ENCODE data around the gene THBS3.
"Not testable (repeated sequence)": the region's sequence is repeated elsewhere in the genome, so short reads cannot be mapped to it uniquely, and the experiment has no call there.

THBS3 gene

DNA sequence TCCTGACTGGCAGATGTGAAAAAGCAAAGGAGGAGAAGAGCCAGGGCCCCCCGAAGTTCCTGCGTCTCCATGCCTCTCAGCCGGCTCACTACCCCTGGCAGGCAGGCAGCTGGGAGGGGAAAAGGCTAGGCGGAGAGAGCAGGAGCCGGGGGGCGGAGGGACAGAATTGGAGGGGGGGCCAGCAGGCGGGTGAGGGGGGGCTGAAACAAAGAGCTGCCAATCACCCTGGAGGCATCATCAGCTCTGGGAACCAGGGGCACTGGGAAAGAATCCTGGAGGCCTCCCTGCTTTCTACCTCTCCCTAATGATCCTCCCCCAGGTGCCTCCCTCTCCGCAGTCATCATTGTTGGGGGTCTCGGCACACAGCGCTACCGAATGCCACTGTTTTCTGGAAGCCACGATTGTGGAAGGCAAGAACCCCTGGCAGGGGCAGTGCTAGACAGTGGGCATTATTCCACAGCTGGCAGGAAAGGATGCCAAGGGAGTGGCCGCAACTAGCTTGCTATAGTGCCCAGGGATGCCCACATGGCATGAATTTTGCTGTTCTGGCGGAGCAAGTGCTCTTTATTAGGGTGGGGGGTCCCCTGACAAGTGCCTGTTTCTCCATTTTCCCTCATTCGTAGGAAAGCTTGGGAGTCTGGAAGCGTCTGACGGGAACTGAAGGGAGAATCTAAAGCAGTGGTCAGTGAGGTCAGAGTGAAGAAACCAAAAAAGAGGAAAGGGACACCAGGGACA lies at the start of gene THBS3:
THBS3 (minus strand) TSS at position 92 of the 735 bp plus-strand sequence; CDS start at position 71, 21 bp downstream.
- DNase-seq: peak; percentile 93

DNA sequence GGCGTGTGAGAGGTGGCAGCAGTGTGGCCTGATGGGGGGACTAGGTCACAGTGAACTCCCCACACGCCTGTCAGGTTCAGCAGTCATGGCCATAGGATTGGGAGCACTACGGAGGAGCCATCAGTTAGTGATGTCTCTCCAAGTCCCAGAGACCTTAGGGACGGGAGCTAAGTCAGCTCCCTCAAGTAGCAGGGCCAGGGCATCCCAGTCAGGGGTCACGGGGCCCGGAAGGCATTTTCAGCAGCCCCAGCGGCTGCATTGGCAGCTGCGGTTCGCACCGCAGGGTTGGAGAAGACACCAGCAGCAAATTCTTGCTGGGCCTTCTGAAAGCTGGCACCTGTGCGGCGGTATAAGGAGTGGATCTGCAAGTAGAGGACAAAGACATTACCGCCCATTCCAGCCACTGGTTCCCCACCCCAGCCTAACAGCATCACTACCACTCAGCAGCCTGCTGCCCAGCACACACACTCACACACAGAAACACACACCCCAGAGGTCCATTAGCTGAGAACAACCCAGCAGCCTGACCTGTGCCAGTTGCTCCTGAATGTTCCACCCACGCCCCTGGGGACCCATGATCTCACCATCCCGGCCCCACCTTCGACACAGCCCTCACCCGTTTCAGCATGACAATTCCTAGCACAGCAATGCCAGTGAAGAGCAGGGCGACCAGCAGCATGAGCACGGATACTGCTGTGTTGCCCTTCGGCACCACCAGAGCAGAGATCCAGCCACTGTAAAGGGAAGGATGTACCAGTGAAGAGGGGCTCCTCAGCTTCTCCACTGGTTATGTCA lies 48.6 kb upstream of the THBS3 start:
- no peak for DNase-seq

DNA sequence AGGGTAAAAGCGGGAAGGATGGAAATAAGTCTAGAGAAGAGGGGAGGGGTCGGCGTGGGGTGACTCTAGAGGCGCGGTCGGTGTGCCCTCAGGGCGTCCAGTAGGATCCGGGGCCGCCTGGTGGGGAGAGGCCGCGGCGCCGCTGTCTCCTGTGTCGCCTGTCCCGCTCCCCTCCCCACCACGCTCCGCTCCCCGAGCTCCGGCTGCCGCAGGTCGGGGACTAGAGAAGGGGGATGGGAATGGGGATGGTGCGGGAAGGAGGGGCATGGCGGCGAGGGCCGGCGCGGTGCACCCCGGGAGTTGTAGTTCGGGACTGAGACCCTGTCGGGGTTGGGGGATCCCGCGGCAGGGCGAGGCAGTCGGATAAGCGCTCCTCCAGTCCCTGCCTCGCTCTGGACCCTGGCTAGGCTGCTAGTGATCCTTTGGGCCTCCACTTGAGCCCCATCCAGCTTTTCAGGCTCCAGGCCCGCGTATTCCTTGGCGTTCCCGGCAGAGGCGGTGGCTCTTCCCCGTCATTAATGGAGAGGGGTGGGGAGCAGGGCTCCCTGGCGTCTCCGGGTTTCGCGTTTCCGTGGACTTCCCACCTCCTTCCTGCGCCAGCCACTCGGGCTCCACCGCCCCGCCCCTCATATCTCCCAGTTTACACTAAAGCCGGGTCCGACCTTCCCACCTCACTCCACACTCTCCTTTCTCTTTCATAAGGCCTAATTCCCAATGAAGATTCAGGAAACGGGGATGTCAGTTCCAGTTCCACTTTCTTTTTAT lies 47.7 kb upstream of the THBS3 start, which contains the start of gene ENTREP3:
ENTREP3 (minus strand) TSS at position 241 of the 765 bp plus-strand sequence. CDS start 606 bp downstream, outside the sequence.
- peak; percentile 94 for DNase-seq

DNA sequence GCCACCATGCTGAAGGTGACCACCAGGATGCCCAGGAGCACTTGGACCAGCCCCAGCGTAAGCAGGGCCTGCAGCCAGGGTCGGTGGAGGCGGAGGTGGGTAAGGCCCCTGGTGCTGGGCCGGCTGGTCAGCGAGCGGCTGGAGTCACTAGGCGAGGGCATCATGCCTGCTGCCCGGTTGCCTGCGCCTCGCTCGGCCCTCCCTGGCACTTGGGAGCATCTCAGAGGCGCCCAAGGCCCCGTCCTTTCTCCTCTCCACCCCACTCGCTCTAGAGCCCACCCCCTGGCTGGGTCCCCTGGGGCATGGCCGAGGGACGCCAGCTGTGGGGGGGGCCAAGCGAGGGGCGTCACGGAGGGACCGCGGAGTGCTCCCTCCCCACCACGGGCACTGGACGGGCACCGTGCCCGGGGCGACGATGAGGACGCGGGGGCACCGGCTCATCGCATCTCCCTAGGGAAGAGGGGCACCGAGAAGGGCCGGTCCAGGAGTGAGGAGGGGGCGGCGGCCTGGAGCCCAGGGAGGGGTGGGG lies 47.1 kb upstream of the THBS3 start:
- no peak for DNase-seq

DNA sequence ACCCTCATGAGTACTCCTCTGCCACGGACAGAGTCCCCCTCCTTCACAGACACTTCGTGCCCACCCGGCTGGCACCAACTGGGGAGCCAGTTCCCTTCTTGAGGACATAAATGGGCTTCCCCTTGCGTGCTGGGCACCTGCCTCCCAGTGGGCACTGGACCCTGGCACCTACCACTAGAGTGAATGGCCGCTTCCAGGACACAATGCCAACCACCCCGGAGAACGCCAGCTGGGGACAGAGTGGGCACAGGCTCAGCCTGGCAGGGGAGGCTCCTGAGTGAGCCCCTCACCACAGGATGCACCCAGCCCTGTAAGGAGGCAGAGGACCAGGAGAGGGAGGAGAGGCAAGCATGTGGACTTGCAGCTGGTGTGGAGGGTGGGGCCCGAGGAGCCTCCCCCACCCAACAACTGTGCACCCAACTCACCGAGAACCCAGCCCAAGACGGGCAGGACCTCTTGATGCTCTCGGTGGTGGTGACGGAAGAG lies 46.6 kb upstream of the THBS3 start:
- DNase-seq: no peak

DNA sequence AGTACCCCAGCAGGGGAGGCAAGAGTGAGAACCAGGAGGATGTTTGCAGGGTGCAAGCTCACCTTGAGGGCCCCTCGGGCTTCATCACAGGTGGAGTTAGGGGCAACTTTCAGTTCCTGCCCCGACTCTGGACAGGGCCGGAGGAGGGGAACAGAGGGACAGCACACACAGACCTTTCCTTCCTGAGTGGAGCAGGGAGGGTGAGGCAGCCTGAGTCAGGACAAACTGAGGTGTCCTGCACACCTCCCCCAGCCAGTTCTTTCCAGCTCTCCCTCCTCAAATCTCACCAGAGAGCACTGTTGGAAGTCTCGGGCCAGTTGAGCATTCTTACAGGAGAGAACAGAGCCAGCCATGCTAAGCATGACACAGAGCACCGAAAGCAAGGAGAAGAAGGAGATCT lies 46.1 kb upstream of the THBS3 start:
- DNase-seq: no peak

DNA sequence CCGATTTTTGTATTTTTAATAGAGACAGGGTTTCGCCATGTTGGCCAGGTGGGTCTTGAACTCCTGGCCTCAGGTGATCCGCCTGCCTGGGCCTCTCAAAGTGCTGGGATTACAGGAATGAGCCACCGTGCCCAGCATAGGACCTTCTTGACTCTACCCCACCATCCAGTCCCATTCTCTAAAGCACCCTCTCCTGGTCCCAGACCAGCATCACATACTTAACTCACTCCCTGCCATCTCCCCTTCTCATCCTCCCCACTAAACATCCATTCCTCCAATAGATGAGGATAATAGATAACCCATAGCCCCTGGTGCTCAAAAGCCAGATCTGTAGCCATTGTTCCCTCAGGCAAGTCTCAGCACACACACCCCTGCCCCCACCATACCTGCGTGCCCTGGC lies 45.5 kb upstream of the THBS3 start:
- DNase-seq: no peak

DNA sequence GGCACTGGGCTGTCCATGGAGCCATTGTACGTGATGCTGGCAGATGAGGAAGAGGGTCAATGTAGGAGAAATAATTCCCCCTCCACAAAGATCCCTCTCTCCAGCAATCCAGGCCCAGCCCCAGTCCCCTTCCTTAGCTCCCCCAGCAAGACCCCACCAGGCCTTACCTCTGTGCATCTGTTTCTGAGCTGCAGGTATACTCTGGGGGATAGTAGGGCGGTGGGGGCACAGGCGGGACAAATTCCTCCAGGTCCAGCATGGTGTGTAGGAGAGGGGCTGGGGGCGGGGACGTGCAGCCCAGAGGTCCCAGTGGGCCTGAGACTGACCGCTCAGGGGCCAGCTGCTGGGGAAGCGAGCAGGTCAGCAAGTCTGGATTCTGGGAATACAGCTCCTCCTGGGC lies 43.9 kb upstream of the THBS3 start:
- no peak for DNase-seq

DNA sequence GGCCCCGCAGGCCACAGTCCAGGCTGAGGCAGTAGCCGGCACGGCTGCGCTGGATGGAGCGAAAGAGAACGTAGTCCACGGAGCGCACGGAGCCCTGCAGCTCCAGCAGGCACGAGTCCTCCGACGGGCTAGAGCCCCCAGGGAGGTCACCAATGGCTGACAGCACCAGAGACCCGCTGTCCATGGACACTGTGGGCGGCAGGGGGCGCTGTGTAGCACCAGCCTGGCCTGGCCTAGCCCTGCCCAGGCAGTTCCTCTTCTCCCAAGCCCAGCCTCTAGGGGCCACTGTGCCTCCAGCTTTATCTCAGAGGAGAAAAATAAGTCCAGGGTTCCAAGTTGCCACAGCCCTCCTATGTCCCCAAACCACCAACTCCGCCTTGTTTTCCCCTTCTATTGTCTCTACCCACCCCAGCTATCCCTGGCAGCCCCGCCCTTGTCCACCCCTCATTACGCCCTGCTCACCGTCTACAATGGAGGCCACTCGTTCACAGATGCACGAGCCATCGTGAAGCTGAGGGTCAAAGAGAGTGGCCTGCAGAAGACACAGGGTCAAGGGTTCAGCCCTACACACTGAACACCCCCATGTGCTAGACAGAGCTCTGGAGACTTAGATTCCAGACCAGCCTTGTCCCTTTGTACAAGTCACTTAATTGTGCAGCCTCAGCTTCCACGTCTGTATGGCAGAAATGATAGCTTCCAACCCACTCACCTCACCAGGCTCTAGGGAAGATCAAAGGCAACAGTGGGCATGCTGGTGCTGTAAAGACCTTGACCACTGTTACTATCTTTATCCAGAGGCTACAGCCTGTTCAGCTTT lies 43.1 kb upstream of the THBS3 start:
- peak; percentile 99 for DNase-seq

DNA sequence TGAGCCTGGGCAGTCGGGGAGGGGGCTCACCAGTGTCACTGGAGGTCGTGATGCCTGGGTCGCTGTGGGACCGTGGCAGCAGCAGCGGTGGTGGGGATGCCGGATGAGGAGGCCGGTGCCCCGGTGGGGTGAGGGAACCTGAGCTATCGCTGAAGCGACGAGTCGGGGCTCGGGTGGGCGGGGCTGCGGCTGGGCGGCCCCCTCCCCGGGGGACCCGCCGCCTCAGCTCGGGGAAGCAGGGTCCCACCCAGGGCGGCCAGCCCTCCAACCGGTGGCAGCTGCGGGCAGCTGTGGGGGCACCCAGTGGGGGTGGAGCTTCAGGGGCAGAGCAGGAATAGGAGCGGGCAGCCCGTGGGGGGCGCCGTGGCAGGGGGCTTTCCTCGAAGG lies 42.5 kb upstream of the THBS3 start:
- peak; percentile 75 for DNase-seq

DNA sequence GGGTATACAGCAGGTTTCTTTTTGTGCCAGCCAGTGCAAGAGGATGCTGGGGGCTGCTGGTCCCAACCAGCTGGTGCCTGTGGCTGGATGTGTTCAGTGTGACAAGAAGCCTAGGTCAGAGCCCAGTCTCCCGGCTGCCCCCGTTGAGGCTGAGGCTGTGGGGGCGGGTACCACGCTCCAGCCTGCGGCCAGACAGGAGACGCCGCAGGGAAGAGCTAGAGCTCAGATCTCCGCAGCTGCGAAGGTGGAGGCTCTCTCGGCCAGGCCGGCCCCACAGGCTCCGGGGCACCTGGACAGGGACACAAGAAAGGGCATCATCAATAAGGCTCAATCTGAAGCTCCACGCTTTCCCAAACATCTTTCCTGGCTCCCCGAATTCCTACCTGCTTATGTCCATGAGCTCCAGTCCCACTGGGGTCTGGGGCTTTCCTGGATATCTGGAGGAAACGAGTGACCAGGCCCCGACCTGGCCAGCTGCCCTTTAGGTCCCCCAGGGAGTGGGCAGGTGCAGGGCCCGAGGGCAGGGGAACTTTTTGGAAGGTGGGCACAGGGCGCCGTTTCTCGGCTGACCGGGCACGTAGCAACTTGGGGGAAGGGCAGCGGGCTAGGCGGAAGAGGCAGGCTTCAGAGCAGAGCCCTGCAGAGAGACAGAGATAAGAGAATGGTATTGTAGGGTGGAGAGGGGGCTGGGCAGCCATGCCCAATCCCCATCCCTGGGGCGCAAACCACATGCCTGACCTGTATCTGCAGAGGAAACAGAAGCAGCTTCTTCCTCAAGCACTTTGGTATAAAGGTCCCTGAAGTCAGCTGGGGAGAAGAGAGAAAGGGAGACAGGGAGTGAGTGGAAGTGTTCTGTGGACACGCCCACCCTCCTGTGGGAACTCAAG lies 40.2 kb upstream of the THBS3 start:
- DNase-seq: no peak

DNA sequence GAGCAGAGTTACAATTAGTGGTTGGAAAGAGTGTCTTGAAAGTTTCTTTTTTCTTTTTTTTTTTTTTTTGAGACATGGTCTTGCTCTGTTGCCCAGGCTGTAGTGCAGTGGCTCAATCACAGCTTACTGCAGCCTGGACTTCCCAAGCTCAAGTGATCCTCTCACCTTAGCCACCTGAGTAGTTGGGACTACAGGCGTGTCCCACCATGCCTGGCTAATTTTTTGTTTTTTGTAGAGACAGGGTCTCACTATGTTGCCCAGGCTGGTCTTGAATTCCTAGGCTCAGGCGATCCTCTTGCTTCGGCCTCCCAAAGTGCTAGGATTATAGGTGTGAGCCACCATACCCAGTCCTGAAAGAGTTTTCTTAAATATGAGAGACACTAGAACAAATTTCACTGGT lies 39.1 kb upstream of the THBS3 start:
- not testable (repeated sequence) for DNase-seq

DNA sequence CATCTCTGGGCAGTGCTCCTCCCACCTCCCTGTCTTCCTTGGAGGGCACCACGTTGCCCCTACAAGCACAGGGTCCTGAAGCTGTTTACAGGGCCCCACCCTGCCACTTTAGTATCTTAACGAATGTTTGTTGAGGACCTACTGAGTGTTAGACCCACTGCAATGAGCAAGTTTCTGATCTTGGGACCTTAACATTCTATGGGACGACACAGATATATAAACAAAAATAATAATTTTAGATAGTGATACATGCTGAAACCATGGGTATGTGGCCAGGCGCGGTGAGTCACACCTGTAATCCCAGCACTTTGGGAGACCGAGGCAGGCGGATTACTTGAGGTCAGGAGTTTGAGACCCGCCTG lies 37.4 kb upstream of the THBS3 start:
- DNase-seq: no peak

DNA sequence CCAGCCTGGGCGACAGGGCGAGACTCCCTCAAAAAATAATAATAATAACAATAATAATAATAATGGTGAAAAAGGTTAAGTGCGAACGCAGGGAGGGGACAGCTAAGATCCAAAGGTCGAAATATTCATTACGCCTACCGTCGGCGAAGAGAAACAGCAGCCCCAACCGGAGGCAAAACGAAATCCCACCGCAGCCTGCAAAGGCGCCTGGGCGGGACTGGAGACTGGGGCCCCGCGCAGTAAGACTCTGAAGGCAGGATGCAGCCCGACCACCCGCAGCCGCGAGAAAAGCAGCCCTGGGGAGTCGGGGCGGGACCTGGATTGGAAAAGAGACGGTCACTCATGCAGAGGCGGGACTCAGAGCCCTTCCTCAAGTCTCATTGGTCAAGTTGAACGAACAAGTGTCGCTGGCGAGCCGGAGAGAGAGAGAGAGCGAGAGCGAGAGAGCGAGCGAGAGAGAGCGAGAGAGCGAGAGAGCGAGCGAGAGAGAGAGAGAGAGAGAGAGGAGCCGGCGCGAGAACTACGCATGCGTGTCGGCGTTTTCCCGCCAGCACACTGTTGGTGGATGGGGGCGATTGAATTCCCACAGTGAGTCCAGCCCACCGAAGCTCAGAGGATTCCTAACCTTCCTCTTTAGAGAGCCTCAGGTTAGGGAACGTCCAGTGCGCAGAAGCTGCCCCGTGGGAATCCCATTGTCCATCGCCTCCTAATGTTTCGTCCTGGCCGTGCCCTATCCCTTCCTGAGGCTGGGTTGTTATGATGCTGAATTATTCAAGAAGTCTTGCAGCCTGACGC lies 36.9 kb upstream of the THBS3 start:
- DNase-seq: peak; percentile 100

DNA sequence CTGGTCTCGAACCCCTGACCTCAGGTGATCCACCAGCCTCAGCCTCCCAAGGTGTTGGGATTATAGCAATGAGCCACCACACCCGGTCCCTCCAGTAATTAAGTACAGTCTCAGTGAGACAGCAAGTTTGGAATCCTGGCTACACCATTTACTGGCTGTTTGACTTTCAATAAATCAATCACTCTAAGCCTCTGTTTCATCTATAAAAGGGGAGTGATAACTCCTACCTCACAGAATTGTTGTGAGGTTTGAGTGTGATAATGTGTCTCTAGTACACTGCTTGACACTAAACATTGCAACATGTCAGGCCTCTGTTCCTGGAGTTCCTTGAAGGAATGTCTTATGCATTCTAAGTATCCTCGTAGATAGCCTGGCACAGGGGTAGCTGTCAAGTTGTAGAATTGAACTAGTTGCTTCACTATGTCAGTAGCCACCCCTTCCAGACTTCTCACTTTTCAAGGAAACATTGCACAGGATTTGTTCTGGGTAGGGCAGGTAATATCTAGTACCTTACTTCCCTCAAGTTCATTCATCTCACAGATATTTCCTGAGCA lies 35.2 kb upstream of the THBS3 start:
- no peak for DNase-seq

DNA sequence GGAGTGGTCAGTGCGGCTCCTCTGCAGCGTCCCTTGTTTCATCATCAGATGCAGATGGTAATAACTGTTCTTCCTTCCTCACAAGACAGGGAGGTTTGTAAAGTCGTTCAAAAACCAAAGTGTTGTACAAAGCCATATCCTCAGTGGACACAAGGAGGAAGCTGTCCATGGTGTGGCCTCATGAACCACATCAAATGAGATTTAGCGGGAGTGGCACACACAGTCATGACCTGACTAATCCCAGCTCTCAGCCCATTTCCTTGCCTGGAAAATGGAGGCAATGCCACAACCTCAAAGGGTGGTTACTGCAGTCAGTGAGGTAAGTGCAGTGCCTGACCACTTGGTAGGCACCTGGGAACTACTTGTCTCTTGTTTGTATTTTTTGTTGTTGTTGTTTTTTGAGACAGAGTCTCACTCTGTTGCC lies 34.2 kb upstream of the THBS3 start:
- DNase-seq: no peak

DNA sequence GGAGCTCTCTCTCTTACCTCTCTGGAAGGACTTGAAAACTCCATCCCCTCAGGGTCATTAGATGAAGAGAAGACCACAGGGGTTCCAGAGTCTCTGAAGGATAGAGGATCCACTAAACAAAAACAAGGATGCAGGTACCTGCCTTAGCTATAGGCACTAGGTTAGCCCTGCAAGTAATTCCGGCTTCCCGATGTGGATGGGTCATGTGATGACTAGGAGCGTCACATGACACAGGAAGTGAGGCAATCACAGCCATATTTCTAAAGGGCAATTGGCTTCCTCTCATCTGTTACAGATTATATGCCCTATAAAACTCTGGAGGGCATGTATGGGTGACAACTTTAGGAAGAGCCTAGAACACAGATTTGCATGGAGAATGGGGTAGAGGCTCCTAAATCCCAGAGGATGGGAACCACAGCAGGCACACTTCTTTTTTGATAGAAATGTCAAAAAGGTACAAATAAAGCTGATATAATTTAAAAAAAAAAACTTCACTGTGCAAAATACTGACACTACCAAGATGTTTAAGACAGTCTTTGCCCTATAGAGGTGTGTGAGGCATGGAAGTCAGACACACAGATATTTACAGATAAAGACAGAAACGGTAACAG lies 33.5 kb upstream of the THBS3 start:
- peak; percentile 89 for DNase-seq

DNA sequence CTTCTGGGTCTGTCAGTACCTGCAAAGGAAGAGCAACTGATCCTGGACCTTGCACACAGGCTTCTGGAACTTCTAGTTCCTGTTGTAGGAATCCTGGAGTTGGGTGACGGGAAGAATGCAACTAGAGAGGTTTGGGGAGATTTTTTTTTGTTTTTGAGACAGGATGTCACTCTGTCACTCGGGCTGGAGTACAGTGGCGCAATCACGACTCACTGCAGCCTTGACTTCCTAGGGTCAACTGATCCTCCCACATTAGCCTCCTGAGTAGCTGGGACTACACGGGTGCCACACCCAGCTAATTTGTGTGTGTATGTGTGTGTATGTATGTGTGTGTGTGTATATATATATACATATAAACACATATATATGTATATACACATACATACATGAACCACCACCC lies 28.8 kb upstream of the THBS3 start:
- no peak for DNase-seq

DNA sequence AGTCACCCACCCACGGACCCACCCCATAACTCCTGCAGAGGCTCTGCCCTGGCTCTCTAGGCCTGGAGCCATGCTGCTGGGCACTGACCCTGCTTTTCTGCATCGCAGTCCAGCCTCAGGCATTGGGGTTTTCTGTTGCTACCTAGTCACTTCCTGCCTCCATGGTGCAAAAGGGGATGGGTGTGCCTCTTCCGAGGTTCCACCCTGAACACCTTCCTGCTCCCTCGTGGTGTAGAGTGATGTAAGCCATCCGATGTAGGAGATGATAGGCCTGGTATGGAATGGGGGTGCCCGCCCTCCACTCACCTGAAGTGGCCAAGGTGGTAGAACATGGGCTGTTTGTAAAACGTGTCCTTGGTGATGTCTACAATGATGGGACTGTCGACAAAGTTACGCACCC lies 27.7 kb upstream of the THBS3 start:
- not testable (repeated sequence) for DNase-seq

Data from NCI-H1694 (cell line).